ENCODE data around the gene RGS16. TPM values are rescaled to one million over a fixed set of nuclear protein-coding genes. Genes with fewer than 3 reads are reported as not detected.

The RGS16 gene
- total and polyA plus RNA-seq, 9 of the 15 experiments (the other 6 are each of a cell fraction or from before 2014, with no cell fraction given), result 0.07 to 0.55 (median 0.36) TPM

GRCh38 chr1:182608845-182609610 lies 4.8 kb upstream of the RGS16 start (continued):
- TF ChIP-seq ZBTB9 (CRISPR knock-in tag; IDR thresholded peaks at IDR 0.05), result peak; percentile 23; the same call in 1 of the 2 replicates
- peak; percentile 55; the same call in 1 of the 2 replicates for TF ChIP-seq GABPA (tag; conservative IDR thresholded peaks at IDR 0.05; ENCODE audit: low read depth)
- no peak for TF ChIP-seq CAMTA2 (CRISPR knock-in tag; conservative IDR thresholded peaks at IDR 0.05)
- no peak for TF ChIP-seq ZBTB40 (IDR thresholded peaks at IDR 0.05)
- no peak for TF ChIP-seq ZBTB40 (CRISPR knock-in tag; IDR thresholded peaks at IDR 0.05)
- TF ChIP-seq TCF3 (CRISPR knock-in tag; IDR thresholded peaks at IDR 0.05), result no peak
- no peak for TF ChIP-seq ZNF76 (CRISPR knock-in tag; IDR thresholded peaks at IDR 0.05; ENCODE audit: borderline replicate concordance)
- no peak for TF ChIP-seq ZNF444 (CRISPR knock-in tag; IDR thresholded peaks at IDR 0.05)
- TF ChIP-seq EP300 (IDR thresholded peaks at IDR 0.05; ENCODE audit: low read length), result no peak
- no peak for TF ChIP-seq SMARCA5 (IDR thresholded peaks at IDR 0.05)
- no peak for TF ChIP-seq NUFIP1 (IDR thresholded peaks at IDR 0.05; ENCODE audit: partially characterized antibody)
- no peak for TF ChIP-seq MEF2A (IDR thresholded peaks at IDR 0.05; ENCODE audit: control insufficient read depth, low read depth, low read length)
- no peak for TF ChIP-seq EP400 (IDR thresholded peaks at IDR 0.05)
- no peak for TF ChIP-seq ARID3A (IDR thresholded peaks at IDR 0.05; ENCODE audit: borderline replicate concordance, low read depth, low read length)
- TF ChIP-seq SMARCE1 (IDR thresholded peaks at IDR 0.05), result no peak
- no peak for TF ChIP-seq FOS (IDR thresholded peaks at IDR 0.05; ENCODE audit: extremely low read depth, insufficient read length)

Measured in K562 (cell line).